AG09319 (cell line): ENCODE results near the gene MIF.
"Not testable (repeated sequence)": the region's sequence is repeated elsewhere in the genome, so short reads cannot be mapped to it uniquely, and the experiment has no call there.

Source experiments
- DNase-seq: peaks from one replicate; pipeline ENCODE4 v3.0.0-alpha.2; 2010; ENCODE audit warnings: low read depth; ENCODE audit errors: extremely low read depth
- TF ChIP-seq, protein P1 (sequence below): IDR thresholded peaks from 2 replicates; pipeline ENCODE4 v1.5.1; 2011; ENCODE audit warnings: low read depth, mild to moderate bottlenecking, inconsistent platforms, low read length, moderate library complexity

MIF gene

DNA sequence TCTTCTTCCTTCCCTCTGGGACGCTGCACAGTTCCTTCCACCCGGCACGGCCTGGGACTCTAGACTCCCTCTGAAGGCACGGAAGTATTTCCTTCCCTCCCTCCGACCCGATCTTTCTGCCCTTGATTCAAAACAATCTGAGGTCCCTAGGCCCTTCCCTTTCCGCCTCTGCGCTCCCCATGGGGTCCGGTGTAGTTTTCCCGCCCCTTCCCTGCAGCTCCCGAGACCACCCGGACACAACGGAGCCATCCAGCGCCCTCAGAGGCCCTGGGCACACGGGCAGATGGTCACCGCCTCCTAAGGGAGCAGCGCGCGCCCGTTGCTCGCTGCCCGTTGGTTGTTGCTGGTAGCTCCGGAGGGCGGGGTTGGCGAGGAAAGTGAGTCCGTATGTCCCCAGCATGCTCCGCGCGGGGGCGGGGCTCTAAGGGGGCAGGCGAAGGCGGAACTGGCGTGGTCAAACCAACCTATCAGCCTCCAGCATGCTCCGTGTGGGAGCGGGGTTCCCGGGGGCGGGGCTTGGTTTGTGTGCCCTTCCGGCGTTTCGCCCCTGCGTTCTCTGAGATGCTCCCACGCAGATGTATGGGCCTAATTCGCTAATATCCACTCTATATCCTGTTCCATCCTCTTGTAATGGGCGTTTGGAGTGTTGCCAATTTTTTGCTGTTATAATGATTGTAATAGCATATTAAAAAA lies 19.6 kb downstream of the MIF start:
- peak; percentile 94 for DNase-seq
- TF ChIP-seq, protein P1, sequence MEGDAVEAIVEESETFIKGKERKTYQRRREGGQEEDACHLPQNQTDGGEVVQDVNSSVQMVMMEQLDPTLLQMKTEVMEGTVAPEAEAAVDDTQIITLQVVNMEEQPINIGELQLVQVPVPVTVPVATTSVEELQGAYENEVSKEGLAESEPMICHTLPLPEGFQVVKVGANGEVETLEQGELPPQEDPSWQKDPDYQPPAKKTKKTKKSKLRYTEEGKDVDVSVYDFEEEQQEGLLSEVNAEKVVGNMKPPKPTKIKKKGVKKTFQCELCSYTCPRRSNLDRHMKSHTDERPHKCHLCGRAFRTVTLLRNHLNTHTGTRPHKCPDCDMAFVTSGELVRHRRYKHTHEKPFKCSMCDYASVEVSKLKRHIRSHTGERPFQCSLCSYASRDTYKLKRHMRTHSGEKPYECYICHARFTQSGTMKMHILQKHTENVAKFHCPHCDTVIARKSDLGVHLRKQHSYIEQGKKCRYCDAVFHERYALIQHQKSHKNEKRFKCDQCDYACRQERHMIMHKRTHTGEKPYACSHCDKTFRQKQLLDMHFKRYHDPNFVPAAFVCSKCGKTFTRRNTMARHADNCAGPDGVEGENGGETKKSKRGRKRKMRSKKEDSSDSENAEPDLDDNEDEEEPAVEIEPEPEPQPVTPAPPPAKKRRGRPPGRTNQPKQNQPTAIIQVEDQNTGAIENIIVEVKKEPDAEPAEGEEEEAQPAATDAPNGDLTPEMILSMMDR, result no peak

GRCh38 chr22:23915290-23915689 lies 21.1 kb downstream of the MIF start:
- TF ChIP-seq, protein P1, result no peak
- no peak for DNase-seq

DNA sequence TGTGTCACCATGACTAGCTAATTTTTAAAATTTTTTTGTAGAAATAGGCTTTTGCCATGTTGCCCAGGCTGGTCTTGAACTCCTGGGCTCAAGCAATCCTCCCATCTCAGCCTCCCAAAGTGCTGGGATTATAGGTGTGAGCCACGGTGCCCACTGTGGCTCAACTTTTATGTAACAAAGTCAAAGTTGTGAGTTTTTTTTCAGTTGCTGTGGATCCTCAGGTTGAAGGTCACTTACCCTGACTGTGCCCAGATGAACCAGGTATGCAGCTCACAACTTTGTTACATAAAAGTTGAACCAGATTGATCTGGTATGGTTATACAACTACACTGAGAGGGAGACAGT lies 26.1 kb downstream of the MIF start:
- not testable (repeated sequence) for DNase-seq

GRCh38 chr22:23921586-23922201 lies 27.5 kb downstream of the MIF start:
- not testable (repeated sequence) for DNase-seq

- TF ChIP-seq, protein P1, result no peak
- no peak for DNase-seq
Measured at GRCh38 chr22:23922921-23923320, 28.7 kb downstream of the MIF start.

- DNase-seq, result no peak
- TF ChIP-seq, protein P1, result no peak
Measured at GRCh38 chr22:23925020-23925606, 30.9 kb downstream of the MIF start.

GRCh38 chr22:23926561-23926960 lies 32.4 kb downstream of the MIF start:
- TF ChIP-seq, protein P1, result no peak
- no peak for DNase-seq

DNA sequence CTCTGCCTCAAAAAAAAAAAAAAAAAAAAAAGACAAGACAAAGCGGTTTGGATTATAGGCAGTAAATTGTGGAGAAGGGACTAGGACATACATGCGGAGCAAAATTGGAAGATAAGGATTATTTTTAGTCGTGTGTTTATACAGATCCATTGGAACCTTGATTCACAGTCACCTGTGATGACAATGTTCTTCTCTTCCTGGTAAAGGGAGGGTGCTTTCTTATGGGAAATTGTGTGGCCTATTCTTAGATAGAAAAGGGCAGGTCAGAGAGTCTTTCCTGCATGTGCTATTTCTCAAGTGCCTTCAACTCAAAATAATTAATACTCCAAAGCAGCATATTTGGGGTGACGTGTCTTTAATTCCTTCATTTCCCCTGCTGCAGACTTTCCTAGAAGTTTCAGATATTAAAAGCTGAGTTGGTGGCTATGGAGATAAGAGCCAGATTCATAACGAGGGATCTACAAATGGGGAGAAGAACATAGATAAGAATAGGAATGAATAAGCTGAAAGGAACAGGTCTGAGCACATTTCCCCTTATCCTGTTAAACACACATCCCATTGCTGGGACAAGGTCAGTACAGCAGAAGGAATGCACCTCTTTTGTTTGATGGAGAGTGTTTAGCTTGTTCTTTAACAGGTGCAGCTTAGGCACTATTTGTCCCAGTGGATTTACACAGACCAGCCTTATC lies 44.3 kb downstream of the MIF start:
- no peak for DNase-seq
- TF ChIP-seq, protein P1, result no peak
